NCI-H146 treated with DMSO at 0.1 percent for 48 hours (cell line): Measurements from ENCODE around the gene AFF3.
A peak's percentile ranks its signal among the peaks of the same experiment; 100 is the strongest.

Source experiments
- DNase-seq: peaks from one replicate; lab custom pipeline; 2025; ENCODE audit not compliant: unreplicated experiment; lab: John Stamatoyannopoulos, UW

The AFF3 gene

GRCh38 chr2:99573634-99574251 lies 568.6 kb downstream of the AFF3 start:
- DNase-seq = no peak

- DNase-seq = no peak
Measured at GRCh38 chr2:99572373-99573164, 569.8 kb downstream of the AFF3 start.

- DNase-seq = no peak
Measured at GRCh38 chr2:99571954-99572353, 570.4 kb downstream of the AFF3 start.

GRCh38 chr2:99571533-99571932 lies 570.9 kb downstream of the AFF3 start:
- peak; percentile 78 for DNase-seq

GRCh38 chr2:99571021-99571420 lies 571.4 kb downstream of the AFF3 start:
- DNase-seq = no peak

DNA sequence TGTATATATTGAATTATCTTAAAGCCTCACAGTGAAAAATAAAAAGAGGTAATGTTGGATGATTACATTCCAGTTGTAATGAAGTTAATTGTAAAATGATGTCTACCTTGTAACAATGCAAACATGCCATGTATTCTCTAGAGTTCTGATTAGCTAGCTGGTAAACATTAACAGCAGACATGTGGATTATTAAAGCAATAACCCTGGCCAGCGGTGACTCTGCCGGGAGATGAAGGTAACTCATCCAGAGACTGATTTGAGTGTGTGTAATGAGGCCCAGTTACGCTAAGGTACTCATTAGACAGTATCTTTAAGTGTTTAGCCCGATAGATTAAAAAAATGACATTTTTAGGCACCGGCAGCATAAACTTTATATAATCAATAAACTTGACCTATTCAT lies 573.0 kb downstream of the AFF3 start:
- peak; percentile 18 for DNase-seq

- DNase-seq = no peak
Measured at GRCh38 chr2:99565227-99565626, 577.2 kb downstream of the AFF3 start.

DNA sequence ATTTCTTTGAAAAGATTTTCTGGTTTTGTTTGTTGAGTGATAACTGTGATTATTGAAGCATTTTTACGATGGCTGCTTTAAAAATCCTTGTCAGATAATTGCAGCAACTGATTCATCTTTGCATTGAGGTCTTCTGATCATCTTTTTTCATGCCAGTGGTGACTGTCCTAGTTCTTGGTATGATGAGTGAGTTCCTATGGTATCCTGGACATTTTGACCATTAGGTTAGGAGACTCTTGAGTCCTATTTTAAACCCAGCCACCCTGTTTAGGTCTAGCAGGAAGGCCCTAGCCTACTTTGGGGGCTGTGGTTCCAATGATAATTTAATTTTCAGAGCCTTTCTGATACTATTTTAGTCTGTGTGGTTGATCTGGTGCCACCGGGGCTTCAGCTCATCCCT lies 579.9 kb downstream of the AFF3 start:
- DNase-seq = no peak

- DNase-seq = no peak
Measured at GRCh38 chr2:99561804-99562203, 580.6 kb downstream of the AFF3 start.

DNA sequence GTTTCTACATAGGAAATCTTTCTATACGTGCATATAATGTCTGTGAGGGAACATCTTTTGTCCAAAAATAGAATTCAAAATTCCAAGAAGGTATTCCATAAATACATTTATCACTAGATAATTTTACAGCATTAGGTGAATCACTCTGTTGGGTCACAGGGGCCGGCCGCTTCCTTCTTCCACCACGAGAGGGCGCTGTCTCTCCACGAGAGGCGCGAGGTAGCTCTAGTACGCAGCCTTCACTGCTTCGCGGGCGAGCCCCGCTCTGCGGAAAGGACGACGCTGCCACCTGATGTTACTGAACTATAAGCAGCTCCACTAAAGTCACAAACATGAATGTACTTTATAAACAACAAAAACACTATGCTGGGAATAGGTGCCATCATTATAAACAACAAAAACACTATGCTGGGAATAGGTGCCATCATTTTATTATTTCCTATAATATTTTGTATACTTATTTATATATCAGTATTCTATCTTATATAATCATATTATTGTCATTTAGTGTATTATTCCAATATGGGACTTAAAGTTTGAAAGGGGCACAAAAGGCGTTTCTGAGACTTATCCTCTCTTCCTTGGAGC lies 583.2 kb downstream of the AFF3 start:
- peak; percentile 57 for DNase-seq

DNA sequence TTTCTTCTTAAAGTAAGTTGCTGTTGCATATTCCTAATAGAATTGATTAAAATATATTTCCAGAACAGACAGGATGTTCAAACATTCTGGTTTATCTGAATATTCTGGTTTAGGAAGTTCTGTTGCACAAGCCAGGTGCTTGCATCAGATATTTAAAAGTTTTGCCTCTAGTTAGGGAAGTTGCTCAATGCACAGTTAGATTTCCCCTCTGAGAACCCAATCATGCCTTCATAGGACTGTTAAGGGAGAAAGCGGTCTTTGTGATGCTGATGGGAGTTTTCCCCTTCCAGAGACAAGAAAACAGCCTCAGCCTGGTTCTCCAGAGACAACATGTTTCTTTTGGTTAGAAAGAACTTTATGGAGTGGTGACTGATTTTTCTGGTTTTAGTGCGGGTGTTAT lies 587.0 kb downstream of the AFF3 start:
- DNase-seq = no peak

GRCh38 chr2:99554871-99555270 lies 587.5 kb downstream of the AFF3 start:
- DNase-seq = no peak

DNA sequence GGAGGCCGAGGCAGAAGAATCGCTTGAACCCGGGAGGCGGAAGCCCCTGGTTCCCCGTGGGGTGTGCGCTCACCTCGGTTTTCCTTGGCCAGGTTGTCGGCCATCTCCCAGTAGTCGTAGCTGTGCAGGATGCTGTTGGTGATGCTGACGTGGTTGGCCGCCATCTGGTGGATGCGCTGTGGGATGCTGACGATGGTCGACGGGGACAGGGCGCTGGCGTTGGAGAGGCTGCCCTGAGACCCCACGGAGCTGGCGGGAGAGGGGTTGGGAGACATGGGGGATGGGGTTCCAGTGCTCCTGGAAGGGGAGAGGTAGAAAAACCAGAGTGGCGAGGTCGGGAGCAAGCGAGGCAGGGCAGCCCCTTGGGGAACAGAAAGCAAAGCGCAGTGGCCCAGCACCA lies 588.2 kb downstream of the AFF3 start:
- no peak for DNase-seq

- no peak for DNase-seq
Measured at GRCh38 chr2:99552529-99552928, 589.9 kb downstream of the AFF3 start.

DNA sequence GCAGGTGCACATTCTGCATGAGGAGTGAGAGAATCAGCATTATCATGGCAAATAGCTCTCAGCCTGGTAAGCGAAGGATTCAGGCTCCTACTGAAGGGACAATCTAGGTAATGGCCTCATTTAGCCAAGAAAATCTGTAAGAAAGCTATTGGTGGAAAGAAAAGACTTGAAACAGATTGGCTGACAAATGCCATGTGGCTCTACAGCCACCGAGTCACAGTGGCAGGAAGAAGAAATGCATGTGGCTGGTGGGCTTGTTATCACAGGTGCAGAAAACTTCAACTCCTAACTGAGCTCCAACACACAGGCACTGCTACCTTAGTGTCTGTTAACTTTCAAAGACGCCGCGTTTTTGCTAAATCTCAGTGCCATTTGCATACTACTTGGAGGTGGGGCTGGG lies 592.0 kb downstream of the AFF3 start:
- DNase-seq = no peak

GRCh38 chr2:99545604-99546003 lies 596.8 kb downstream of the AFF3 start:
- DNase-seq = no peak

DNA sequence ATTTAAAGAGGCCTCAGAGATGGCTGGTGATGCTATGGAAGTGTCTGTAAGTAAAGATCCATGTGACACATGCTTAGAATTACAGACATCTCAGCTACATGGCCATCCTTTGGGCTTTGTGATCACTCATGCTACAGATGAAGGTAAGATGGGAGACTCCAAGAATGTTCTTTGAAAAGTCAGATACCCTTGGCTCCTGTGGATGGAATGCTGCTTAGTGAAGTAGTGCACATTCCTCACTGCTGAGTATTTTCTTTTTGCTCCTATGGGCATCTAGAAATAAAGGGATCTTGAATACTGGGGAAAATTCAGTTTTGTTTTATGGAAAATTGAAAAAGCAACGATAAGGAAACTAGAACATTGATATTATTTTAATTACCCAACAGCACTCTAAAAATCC lies 597.3 kb downstream of the AFF3 start:
- DNase-seq = no peak

DNA sequence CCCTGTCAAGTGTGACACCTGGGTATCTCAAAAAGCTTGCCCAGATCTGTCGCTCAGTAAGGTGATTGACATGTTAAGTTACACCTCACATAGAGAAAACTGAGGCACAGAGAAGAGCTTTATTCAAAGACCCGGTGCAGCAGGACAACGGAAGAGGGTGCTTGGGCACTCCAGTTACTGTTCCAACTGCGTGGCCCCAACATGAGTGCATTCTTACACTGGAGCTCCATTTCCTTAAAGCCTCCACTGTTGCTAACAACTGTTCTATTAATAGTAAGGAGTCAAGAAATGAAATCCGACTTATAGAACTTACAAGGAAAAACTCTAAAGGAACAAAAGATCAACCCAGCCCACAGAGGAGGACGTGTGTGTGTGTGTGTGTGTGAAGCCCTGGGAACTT lies 597.8 kb downstream of the AFF3 start:
- no peak for DNase-seq

DNA sequence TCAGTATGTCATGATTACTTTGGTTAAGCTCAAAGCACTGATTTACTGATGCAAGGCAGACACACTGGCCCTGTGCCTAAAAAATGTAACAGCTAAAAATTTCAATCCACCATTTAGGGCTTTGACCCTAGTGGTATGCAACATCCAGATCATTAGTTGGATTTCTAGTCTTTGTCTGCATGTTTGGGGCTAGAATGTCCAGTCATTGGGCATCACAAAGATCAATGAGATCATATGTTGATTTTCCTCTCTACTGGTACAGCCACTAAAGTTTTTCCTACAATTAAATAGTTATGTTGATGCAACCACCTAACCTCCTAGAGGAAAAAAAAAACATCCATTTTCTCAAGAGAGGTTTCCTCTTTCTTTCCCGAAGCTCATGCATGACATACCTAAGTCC lies 599.1 kb downstream of the AFF3 start:
- no peak for DNase-seq

GRCh38 chr2:99537910-99538485 lies 604.4 kb downstream of the AFF3 start:
- no peak for DNase-seq

DNA sequence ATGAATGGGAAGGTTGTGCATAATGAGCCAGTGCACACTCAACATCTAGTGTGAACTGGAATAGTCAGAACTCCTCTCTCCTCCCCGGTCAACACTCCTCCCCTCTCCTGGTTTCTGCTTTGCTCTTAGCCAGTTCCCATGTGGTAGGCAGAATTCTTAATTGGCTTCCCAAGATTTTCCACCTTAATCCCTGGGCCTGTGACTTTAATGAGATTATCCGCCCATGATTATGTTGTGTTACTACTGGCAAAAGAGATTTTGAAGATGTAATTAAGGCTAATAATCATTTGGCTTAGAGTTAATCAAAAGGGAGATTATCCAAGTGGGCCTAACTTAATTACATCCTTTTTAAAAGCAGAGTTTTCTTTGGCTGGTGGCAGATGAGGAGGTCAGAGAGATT lies 618.3 kb downstream of the AFF3 start:
- DNase-seq = no peak

- no peak for DNase-seq
Measured at GRCh38 chr2:99522157-99522556, 620.2 kb downstream of the AFF3 start.
